Left ventricle myocardium superior (tissue), 1 donor: ENCODE data around the gene CTR9. TPM values are rescaled to one million over a fixed set of nuclear protein-coding genes. Genes with fewer than 3 reads are reported as not detected.
A peak's percentile ranks its signal among the peaks of the same experiment; 100 is the strongest.
"Not testable (repeated sequence)": the region's sequence is repeated elsewhere in the genome, so short reads cannot be mapped to it uniquely, and the experiment has no call there.

Source experiments
- ATAC-seq: fragments of 200-7000 bp; cut with Tn5 transposase; one replicate; pipeline ENCODE4 v1.9.1; 2020; ENCODE audit warnings: mild to moderate bottlenecking, moderate library complexity
- DNase-seq: peaks from one replicate; pipeline ENCODE4 v3.0.0-alpha.2; 2020
- intact Hi-C: fragments of 100-400 bp; cut with micrococcal nuclease; formaldehyde crosslinking; loops from one replicate; pipeline ENCODE4 v1.11.0; 2022
- total RNA-seq: library from RNA; stranded (reverse); fragmentation: NEBNext Ultra II Directional; extraction: Animal tissue kit (Norgen Biotek cat#: 25700); gene quantifications from one replicate; pipeline ENCODE4 v1.2.1, GENCODE V29; 2021
- donor health status: DM: no; HTN: yes; CAD: no; lungs with severe emphysema.

The CTR9 gene
- total RNA-seq, 1 donor from 2014 or later, result 25.6 TPM

DNA sequence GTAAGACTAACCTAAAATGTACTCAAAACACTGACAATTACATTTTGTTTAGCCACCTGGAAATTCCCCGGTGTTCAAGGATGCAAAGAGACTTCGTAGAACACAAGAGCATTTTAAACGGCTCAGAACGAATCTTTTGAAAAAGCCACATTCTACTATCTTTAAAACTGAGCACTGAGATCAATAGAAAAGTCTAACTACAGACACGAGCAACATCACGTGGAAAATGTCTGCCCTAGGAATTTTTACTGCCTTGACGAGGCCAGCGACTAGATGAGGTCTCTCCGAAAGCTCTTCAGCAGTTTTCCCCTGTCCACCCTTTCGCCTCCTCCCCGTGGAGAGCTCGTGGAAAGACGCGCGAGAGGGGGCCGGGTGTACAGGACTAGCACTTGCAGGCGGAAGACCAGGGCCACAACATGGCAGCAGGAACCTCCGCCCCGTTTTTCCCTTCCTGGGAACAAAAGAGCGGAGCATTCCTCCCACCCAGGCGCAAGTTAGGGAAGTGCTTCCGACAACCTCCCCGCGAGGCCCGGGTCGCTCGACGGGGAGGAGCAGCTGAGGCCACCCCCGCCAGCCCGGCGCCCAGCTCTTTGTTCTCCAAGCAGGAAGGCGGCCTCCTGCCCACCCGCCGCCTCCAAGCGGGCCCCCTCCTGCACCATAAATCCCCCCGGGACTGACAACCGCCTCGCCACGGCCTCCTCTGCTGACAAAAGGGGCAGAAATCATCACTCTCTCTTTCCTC, 56.6 kb downstream of the CTR9 start:
- DNase-seq, result peak; percentile 79
- peak; percentile 43 for ATAC-seq

DNA sequence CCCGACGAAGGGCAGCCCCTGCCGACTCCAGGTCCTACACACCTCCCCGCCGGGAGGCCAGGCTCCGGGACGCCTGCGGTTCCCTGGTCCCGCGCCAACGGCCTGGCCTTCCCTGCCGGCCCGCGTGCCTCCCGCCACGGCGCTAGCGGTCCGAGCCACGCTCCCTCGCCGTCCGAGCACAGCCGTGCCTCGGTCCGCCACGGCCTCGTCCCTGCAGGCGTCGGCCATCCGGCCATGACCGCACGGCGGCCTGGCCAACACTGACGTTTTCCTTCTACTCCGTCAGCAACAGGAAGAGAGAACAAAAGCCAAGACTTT, 57.1 kb downstream of the CTR9 start:
- ATAC-seq, result no peak
- DNase-seq, result no peak
- intact Hi-C loops, result no loop called here

More for the DNA sequence above, 56.6 kb downstream of the CTR9 start:
- intact Hi-C loops, result no loop called here

DNA sequence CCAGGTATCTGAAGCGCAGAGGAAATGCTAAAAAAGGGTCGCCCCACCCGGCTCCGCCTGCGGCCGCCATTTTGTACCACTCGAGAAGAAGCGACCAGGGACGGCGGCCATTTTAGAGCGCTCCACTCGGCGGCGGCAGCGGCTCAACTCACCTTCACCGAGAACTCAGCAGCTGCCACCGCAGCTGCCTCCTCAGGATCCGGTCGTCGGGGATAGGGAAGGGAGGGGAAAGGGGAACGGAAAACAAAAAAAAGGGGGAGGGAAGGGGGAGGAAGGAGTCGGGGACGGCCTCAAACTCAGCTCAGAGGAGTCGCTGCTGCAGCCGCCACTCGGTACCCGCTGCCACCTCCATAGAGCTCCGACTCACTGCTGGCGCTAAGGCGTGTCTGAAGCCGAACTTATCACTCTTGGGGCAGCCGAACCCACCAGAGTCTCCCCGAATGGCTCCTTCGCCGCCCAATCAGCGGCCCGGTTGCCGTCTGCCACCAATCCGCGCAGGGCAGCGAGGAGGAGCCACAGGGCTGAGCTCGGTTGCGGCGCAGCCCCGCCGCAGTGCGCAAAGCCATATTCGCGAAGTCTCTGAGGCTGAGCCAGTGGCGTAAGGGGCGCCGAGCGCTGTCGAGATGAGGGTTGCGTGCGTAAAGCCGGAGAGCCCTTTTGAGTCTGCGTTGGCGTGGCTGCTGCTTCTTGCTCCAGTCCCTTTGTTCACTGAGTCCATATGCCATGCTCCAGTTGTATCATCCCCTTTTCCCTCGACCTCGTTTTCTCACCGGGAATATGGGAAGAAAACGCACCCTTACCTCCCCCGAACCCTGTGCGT, 57.7 kb downstream of the CTR9 start, which contains the start of gene EIF4G2:
TSS of gene EIF4G2 (minus strand) at position 374 of the 820 bp plus-strand sequence.
- DNase-seq (peak; percentile 99), ATAC-seq (peak; percentile 97)
- intact Hi-C loops, result no loop called here

DNA sequence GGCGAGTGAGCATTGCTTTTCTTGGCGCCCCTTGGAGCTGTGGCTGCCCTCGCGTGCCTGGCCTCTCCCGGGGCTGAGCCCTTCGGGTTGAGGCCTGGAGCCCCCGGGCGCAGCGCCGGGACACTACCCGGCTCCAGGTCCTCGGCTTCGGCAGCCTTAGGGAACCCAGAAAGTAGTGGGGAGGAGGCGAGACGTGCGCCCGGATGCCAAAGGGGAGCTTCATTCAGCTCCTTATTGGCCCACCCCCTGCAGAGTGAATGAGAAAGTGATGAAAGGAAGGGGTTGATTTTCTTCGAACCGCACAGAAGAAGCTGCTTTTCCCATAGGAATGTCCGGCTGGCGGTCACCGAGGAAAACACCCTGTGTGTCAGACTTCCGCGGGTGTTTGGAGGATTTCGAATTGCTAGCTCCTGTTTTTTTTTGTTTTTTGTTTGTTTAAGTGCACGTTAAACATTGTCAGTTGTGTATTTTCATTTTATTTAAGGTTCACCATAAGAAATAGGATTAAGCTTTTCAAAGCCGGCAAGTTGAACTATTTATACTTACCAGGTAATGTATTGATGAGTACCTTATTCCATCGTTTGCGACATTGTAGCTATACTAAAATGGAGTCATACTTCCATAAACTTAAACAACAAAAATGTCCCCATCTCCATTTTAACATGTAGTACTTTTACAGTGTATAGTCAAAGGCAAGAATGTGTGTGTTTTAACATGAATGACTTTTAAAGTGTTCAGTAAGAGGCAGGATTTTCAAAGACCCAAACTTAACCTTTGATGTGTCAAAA, 58.5 kb downstream of the CTR9 start:
- intact Hi-C loops, result loop anchor here (5.0 kb wide), 1 partner anchor 103 kb away; no protein-coding TSS in a partner anchor
- ATAC-seq (peak; percentile 33), DNase-seq (no peak)

DNA sequence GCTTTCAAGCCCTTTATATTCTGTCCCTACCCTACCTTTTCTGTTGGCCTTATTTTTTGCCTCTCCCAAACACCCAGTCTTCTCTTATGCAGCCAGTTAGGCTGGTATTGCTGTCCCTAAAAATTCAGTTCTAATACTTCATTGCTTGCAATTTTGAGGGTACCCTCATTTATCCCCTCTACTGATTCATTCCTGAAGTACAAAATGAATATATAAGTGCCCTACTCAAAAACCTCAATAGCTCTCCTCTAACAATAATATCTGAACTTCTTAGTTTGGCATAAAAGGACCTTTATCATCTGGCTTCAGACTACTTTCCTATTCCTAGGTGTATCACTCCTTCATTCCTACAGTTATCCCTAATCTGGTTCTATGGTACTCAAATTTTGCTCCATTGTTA, 62.9 kb downstream of the CTR9 start:
- no peak for ATAC-seq
- no peak for DNase-seq
- intact Hi-C loops, result loop anchor here (5.0 kb wide), 1 partner anchor 98 kb away; no protein-coding TSS in a partner anchor

DNA sequence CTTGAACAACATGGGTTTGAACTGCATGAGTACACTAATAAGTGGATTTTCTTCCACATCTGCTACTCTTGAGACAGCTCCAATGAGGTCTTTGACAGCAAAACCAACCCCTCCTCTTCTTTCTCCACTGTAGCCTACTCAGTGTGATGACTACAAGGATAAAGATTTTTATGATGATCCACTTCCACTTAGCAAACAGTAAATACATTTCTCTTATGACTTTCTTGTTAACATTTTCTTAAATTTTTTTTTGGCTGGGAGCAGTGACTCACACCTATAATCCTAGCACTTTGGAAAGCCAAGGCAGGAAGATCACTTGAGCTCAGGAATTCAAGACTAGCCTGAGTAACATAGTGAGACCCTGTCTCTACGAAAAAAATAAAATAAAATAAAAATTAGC, 67.5 kb downstream of the CTR9 start:
- no peak for DNase-seq
- no peak for ATAC-seq
- intact Hi-C loops, result no loop called here

DNA sequence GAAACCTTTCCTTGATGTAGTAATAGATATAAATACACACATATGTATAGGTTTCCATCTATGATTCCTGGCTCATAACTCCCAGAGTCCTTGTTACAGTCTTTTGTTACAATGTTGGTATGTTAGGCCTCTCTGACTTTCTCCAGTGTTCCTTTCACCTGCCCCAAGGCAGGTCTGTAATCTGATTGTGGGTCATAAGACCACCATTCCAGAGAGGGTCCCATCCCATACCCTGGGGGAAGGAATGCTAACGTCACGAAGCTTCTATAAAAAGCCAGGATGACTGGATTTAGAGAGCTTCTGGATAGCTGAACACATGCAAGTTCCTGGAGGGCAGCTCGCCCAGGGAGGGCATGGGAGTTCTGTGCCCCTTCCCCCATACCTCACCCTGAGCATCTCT, 71.4 kb downstream of the CTR9 start:
- intact Hi-C loops, ATAC-seq, DNase-seq: not testable (repeated sequence)

DNA sequence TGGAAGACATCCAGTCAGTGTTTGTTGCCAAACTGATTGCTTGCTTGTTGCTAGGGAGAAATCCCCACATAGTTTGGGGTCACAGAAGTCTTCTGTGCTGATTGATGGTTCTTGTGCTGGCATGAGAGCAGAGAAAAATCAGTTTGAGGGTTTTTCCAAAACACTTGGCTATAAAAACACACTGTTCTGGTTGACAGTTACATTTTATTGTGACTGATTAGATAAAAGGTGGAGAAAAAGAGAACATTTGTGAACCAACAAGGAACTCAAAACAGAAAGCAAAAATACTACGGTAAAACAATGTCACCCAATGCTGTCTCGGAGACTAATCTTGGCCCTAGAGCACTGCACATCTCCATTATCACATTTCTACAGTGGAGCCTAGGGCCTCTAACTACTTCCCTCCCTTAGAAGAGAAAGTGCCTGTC, 72.1 kb downstream of the CTR9 start:
- intact Hi-C loops, result no loop called here
- ATAC-seq (no peak), DNase-seq (no peak)

DNA sequence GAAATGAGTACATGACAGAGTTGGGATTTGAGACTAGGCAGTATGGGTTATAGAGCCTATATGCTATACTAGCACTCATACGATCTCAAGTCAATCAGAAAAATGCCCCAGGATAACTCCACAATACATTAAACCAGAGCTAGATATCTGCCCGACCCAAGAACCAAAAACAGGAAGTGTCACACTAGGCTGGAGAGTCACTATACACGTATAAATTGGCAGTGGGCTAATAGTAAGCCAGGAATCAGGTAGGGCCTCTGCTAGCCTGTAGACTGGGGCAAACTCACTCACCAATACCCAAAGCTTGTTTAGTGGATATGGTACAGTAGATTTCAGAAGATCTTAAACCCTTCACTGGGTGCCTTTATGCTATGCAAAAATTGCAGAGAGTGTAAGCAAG, 73.8 kb downstream of the CTR9 start:
- ATAC-seq (no peak), DNase-seq (no peak)
- intact Hi-C loops, result no loop called here

DNA sequence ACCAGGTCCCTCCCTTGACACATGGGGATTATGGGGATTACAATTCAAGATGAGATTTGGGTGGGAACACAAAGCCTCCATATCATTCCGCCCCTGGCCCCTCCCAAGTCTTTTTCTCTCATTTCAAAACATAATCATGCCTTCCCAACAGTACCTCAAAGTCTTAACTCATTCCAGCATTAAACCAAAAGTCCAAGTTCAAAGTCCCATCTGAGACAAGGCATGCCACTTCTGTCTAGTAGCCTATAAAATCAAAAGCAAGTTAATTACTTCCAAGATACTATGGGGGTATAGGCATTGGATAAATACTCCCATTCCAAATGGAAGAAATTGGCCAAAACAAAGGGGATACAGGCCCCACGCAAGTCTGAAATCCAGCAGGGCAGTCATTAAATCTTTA, 77.4 kb downstream of the CTR9 start:
- ATAC-seq (no peak), DNase-seq (no peak)
- intact Hi-C loops, result no loop called here

DNA sequence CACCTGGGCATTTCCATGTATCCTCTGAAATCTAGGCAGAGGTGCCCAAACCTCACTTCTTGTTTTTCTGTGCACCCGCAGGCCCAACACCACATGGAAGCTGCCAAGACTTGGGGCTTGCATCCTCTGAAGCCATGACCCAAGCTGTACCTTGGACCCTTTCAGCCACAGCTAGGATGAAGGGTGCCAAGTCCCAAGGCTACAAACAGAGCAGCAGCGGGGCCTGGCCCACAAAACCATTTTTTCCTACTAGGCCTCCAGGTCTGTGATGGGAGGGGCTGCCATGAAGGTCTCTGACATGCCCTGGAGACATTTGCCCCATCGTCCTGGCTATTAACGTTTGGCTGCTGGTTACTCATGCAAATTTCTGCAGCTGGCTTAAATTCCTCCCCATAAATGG, 78.1 kb downstream of the CTR9 start:
- no peak for ATAC-seq
- intact Hi-C loops, result no loop called here

More for the DNA sequence above, 78.1 kb downstream of the CTR9 start:
- DNase-seq, result no peak

Other genes starting within 250 kb of the CTR9 start
- gene RNF141, start 210.1 kb upstream of the CTR9 start, total RNA-seq, result 34.1 TPM
- gene LYVE1, start 182.6 kb upstream of the CTR9 start, total RNA-seq, result 53.8 TPM
- 5.2 TPM for gene IRAG1, start 57.5 kb upstream of the CTR9 start, total RNA-seq
- gene EIF4G2, start 57.7 kb downstream of the CTR9 start, total RNA-seq, result 739 TPM
- gene ZBED5, start 106.8 kb downstream of the CTR9 start, total RNA-seq, result 41.7 TPM